Testis (tissue), 2 donors: ENCODE results near the gene NPAT.

Experiments used
- CTCF ChIP-seq, 3 experiments: fragments of 450-650 bp in 2 of 3; fragments of 200-600 bp in 1 of 3; sonication (generic) in 1 of 3; IDR thresholded peaks; one replicate each; pipeline ENCODE4 v1.5.1; 2016 to 2019; ENCODE audit warnings: antibody characterized with exemption in 3 of 3, mild to moderate bottlenecking in 2 of 3, moderate library complexity in 1 of 3
- POLR2A ChIP-seq: fragments of 450-650 bp; IDR thresholded peaks from one replicate; pipeline ENCODE4 v1.6.1; 2017; ENCODE audit warnings: antibody characterized with exemption, mild to moderate bottlenecking, moderate library complexity

GRCh38 chr11:108197351-108197750 lies 25.1 kb downstream of the NPAT start:
- TF ChIP-seq POLR2A (no peak), CTCF (IDR thresholded peaks at IDR 0.05) (no peak)
